Sigmoid colon (tissue), 7 donors: Measurements from ENCODE around the gene NELFCD. TPM values are rescaled to one million over a fixed set of nuclear protein-coding genes. Genes with fewer than 3 reads are reported as not detected.

Experiments used
- DNase-seq: peaks from one replicate; pipeline ENCODE4 v3.0.0-alpha.2; 2019
- H3K27ac ChIP-seq, 4 donors: fragments of 200-600 bp; sonication (generic); one replicate each; pipeline ENCODE4 v1.5.1; 2016 to 2019; ENCODE audit warnings: mild to moderate bottlenecking in 1 of 4
- H3K27me3 ChIP-seq, 3 donors: fragments of 200-600 bp; sonication (generic); one replicate each; pipeline ENCODE4 v1.5.1; 2019; ENCODE audit warnings: mild to moderate bottlenecking in 1 of 3
- H3K36me3 ChIP-seq, 4 donors: fragments of 200-600 bp; sonication (generic); one replicate each; pipeline ENCODE4 v1.5.1; 2016 to 2019
- H3K4me1 ChIP-seq, 4 donors: fragments of 200-600 bp; sonication (generic); one replicate each; pipeline ENCODE4 v1.5.1; 2017 to 2019
- H3K4me3 ChIP-seq, 4 donors: fragments of 200-600 bp; sonication (generic); one replicate each; pipeline ENCODE4 v1.5.1; 2017 to 2019; ENCODE audit warnings: mild to moderate bottlenecking in 2 of 4, moderate library complexity in 1 of 4
- H3K9me3 ChIP-seq, 4 donors: fragments of 200-600 bp in 3 of 4; sonication (generic) in 3 of 4; one replicate each; pipeline versions ENCODE4 v1.5.1 to v1.6.1; 2013 to 2019
- EP300 ChIP-seq, 4 donors: sonication (generic); formaldehyde crosslinking; IDR thresholded peaks; one replicate each; pipeline ENCODE4 v1.6.1; 2017; ENCODE audit warnings: antibody characterized with exemption in 4 of 4
- POLR2A ChIP-seq, 2 donors: fragments of 450-650 bp; IDR thresholded peaks; one replicate each; pipeline ENCODE4 v1.6.1; 2016; ENCODE audit warnings: antibody characterized with exemption in 2 of 2, mild to moderate bottlenecking in 2 of 2, moderate library complexity in 2 of 2
- POLR2AphosphoS5 ChIP-seq, 4 donors: sonication (generic); formaldehyde crosslinking; IDR thresholded peaks; one replicate each; pipeline ENCODE4 v1.6.1; 2017; ENCODE audit warnings: antibody characterized with exemption in 4 of 4
- WGBS, 2 donors: extraction: QIAGEN DNeasy Blood & Tissue Kit; methylation state at CpG; one replicate each; pipeline ENCODE4 v1.1.7; 2013; 5-methylcytosine and 5-hydroxymethylcytosine counted together
- intact Hi-C: fragments of 100-400 bp; cut with DNase I; formaldehyde crosslinking; loops from one replicate; pipeline ENCODE4 v1.15.1; 2023
- polyA plus RNA-seq, 3 donors: library from polyadenylated mRNA; stranded (reverse); fragments of 200-250 nt; gene quantifications; one replicate each; pipeline ENCODE4 v1.2.3, GENCODE V29; 2013
- total RNA-seq, 4 donors: library from RNA; depleted of rRNA; stranded (reverse); fragments of >200 nt; gene quantifications; one replicate each; pipeline ENCODE4 v1.1.0, GENCODE V29; 2016
- TF ChIP-seq, protein P1 (sequence below), 4 experiments: fragments of 450-650 bp in 3 of 4; fragments of 200-600 bp in 1 of 4; IDR thresholded peaks; one replicate each; pipeline ENCODE4 v1.5.1; 2016 to 2019; ENCODE audit warnings: antibody characterized with exemption in 4 of 4, mild to moderate bottlenecking in 3 of 4, moderate library complexity in 2 of 4
- donor health status: healthy with polysubstance abuse.
- donor health status: Bipolar disorder and iron deficiency.
- donor health status: healthy.

Gene NELFCD
- total and polyA plus RNA-seq, 7 donors, result 22.7 to 53.2 (median 42.8) TPM

DNA sequence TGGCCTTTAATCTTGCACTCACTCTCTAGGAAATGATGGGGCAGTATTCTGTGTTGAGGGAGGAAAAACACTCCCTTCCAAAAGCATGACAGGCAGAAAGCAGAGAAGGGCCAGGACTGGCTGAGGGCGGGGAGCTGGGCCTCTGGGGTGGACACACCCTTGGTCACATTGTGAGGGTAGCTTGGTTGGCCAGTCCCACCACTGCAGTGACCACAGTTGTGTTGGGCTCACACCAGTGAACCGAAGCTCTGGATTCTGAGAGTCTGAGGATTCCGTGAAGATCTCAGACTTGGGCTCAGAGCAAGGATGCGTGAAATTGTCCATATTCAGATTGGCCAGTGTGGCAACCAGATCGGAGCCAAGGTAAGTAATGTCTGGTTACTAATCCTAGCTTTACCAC lies 38.2 kb downstream of the NELFCD start, which contains the start of gene TUBB1:
Gene TUBB1 (plus strand): TSS at position 213 of the 400 bp plus-strand sequence. CDS start 94 bp downstream, at position 307.
- DNase-seq, result peak; percentile 44
- peaks cover 6 to 21% (median 20%) of the 10 kb centered on the region in 4 donors for H3K36me3 ChIP-seq
- H3K27ac ChIP-seq, result no peak within 1 kb of the TSS
- no peak within 1 kb of the TSS for H3K4me3 ChIP-seq
- no peaks in the 10 kb centered on the region for H3K27me3 ChIP-seq
- H3K9me3 ChIP-seq, result no peaks in the 10 kb centered on the region
- 96% methylated on average over 5 of the region's 5 CpGs for WGBS, 2 donors
- TF ChIP-seq POLR2AphosphoS5 (IDR thresholded peaks at IDR 0.05), result no peak
- TF ChIP-seq, protein P1, sequence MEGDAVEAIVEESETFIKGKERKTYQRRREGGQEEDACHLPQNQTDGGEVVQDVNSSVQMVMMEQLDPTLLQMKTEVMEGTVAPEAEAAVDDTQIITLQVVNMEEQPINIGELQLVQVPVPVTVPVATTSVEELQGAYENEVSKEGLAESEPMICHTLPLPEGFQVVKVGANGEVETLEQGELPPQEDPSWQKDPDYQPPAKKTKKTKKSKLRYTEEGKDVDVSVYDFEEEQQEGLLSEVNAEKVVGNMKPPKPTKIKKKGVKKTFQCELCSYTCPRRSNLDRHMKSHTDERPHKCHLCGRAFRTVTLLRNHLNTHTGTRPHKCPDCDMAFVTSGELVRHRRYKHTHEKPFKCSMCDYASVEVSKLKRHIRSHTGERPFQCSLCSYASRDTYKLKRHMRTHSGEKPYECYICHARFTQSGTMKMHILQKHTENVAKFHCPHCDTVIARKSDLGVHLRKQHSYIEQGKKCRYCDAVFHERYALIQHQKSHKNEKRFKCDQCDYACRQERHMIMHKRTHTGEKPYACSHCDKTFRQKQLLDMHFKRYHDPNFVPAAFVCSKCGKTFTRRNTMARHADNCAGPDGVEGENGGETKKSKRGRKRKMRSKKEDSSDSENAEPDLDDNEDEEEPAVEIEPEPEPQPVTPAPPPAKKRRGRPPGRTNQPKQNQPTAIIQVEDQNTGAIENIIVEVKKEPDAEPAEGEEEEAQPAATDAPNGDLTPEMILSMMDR (IDR thresholded peaks at IDR 0.05), result no peak
- H3K4me1 ChIP-seq, result peaks cover 0 to 7% (median 3%) of the 10 kb centered on the region in 4 donors
- intact Hi-C loops, result no loop called here

DNA sequence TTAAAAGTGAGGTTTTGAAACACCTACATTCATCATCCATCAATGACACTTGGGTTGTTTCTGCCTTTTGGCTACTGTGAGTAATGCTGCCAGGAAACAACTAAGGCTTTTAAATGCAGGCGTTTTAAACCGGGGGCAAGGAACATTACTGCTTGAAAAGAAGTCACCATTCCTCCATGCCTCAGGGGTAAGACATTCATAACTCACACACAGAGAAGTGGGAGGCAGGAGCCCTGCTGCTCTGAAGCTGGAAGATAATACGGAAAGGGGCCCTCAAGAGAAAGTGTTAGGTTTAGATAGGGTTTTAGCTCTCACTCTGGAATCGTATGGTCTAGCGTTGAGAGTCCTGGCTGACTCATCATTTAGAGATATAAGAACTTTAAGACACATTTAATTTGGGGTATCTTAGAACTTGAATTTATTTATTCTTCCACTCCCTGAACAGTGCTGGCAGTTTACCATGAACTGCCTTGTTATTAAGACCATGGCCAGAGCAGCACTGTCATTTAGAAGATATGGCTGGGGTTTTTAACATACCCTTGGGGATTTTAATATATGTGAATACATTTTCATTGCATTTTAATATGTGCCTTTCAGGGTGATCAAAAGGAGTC lies 40.0 kb downstream of the NELFCD start:
- Histone ChIP-seq H3K9me3 (no peaks in the 10 kb centered on the region), H3K4me3 (no peak overlapping the region), H3K27me3 (no peaks in the 10 kb centered on the region), H3K36me3 (peaks cover 17 to 38% (median 26%) of the 10 kb centered on the region in 4 donors), H3K27ac (no peak overlapping the region), H3K4me1 (peaks cover 0 to 7% (median 3%) of the 10 kb centered on the region in 4 donors)
- intact Hi-C loops, result no loop called here
- no peak for DNase-seq
- TF ChIP-seq POLR2AphosphoS5 (IDR thresholded peaks at IDR 0.05) (no peak), POLR2A (IDR thresholded peaks at IDR 0.05) (no peak), EP300 (IDR thresholded peaks at IDR 0.05) (no peak)
- TF ChIP-seq, protein P1 (IDR thresholded peaks at IDR 0.05), result no peak
- WGBS, 2 donors, result 80 to 84% methylated on average over 5 of the region's 5 CpGs

DNA sequence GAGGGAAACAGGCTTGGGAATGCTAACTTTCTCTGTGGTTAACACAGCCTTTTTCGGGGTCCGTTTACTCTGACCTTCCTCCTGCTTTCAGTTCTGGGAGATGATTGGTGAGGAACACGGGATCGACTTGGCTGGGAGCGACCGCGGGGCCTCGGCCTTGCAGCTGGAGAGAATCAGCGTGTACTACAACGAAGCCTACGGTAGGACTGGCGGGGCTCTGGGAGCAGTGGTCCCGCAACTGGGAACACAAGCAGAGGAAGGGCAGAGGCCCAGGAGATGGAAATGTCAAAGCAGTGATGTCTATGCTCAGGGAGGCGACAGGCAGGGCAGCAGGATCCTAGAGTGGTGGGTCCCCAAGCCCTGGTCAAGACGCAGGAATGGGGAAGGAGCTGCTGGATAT lies 41.7 kb downstream of the NELFCD start:
- DNase-seq, result no peak
- Histone ChIP-seq H3K9me3 (no peaks in the 10 kb centered on the region), H3K36me3 (peaks cover 19 to 55% (median 32%) of the 10 kb centered on the region in 4 donors), H3K27me3 (no peaks in the 10 kb centered on the region), H3K27ac (no peak overlapping the region), H3K4me1 (peaks cover 0 to 20% (median 15%) of the 10 kb centered on the region in 4 donors), H3K4me3 (no peak overlapping the region)
- TF ChIP-seq POLR2AphosphoS5 (IDR thresholded peaks at IDR 0.05) (no peak), EP300 (IDR thresholded peaks at IDR 0.05) (no peak), POLR2A (IDR thresholded peaks at IDR 0.05) (no peak)
- TF ChIP-seq, protein P1 (IDR thresholded peaks at IDR 0.05), result no peak
- 96% methylated on average over 15 of the region's 15 CpGs for WGBS, 2 donors
- intact Hi-C loops, result no loop called here

DNA sequence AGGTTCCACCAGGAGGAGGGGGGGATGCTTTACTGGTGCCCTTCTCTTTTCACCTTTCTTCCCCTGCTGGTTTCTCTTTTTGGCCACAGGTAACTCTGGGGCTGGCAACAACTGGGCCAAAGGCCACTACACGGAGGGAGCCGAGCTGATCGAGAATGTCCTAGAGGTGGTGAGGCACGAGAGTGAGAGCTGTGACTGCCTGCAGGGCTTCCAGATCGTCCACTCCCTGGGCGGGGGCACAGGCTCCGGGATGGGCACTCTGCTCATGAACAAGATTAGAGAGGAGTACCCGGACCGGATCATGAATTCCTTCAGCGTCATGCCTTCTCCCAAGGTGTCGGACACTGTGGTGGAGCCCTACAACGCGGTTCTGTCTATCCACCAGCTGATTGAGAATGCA lies 42.6 kb downstream of the NELFCD start:
- peaks cover 19 to 64% (median 32%) of the 10 kb centered on the region in 4 donors for H3K36me3 ChIP-seq
- no peak overlapping the region for H3K4me3 ChIP-seq
- TF ChIP-seq, protein P1 (IDR thresholded peaks at IDR 0.05), result no peak
- no peak for TF ChIP-seq EP300 (IDR thresholded peaks at IDR 0.05)
- TF ChIP-seq POLR2AphosphoS5 (IDR thresholded peaks at IDR 0.05), result no peak
- TF ChIP-seq POLR2A (IDR thresholded peaks at IDR 0.05), result no peak
- 93 to 96% methylated on average over 13 of the region's 13 CpGs for WGBS, 2 donors
- peaks cover 0 to 29% (median 23%) of the 10 kb centered on the region in 4 donors for H3K4me1 ChIP-seq
- no peaks in the 10 kb centered on the region for H3K27me3 ChIP-seq
- no peaks in the 10 kb centered on the region for H3K9me3 ChIP-seq
- no peak overlapping the region for H3K27ac ChIP-seq
- no peak for DNase-seq
- intact Hi-C loops, result no loop called here
